Measurements from ENCODE around the gene NEDD9. TPM values are rescaled to one million over a fixed set of nuclear protein-coding genes. Genes with fewer than 3 reads are reported as not detected.

Gene NEDD9
- total and polyA plus RNA-seq, 2 of the 13 experiments (the other 11 are each of a cell fraction or from before 2014, with no cell fraction given) = 27.1 to 389 TPM

- peak; percentile 63 for TF ChIP-seq BCL6 (CRISPR knock-in tag; IDR thresholded peaks at IDR 0.05)
- TF ChIP-seq TCF7 (IDR thresholded peaks at IDR 0.05; ENCODE audit: low read depth) = peak; percentile 64
- TF ChIP-seq ZNF687 (CRISPR knock-in tag; IDR thresholded peaks at IDR 0.05) = peak; percentile 25; the same call in 1 of the 2 replicates
- no peak for TF ChIP-seq CBFB (CRISPR knock-in tag; IDR thresholded peaks at IDR 0.05)
- peak; percentile 56; the same call in 1 of the 2 replicates for TF ChIP-seq NCOA2 (CRISPR knock-in tag; IDR thresholded peaks at IDR 0.05)
- peak; percentile 20; the same call in 1 of the 2 replicates for TF ChIP-seq SAP130 (CRISPR knock-in tag; IDR thresholded peaks at IDR 0.05; ENCODE audit: low read depth)
- 0 out of 2 replicates have a peak, but pooled peaks have one; percentile 29 for TF ChIP-seq NFIC (IDR thresholded peaks at IDR 0.05; ENCODE audit: low read length)
- TF ChIP-seq ZBTB1 (CRISPR knock-in tag; IDR thresholded peaks at IDR 0.05; ENCODE audit: borderline replicate concordance) = no peak
- peak; percentile 59 for TF ChIP-seq FOXA3 (CRISPR knock-in tag; IDR thresholded peaks at IDR 0.05)
- TF ChIP-seq FOXJ3 (CRISPR knock-in tag; IDR thresholded peaks at IDR 0.05; ENCODE audit: borderline replicate concordance) = no peak; the same call in 1 of the 2 replicates
- 0 out of 2 replicates have a peak, but pooled peaks have one; percentile 53 for TF ChIP-seq RCOR2 (CRISPR knock-in tag; IDR thresholded peaks at IDR 0.05)
- TF ChIP-seq RFX5 (IDR thresholded peaks at IDR 0.05; ENCODE audit: low read depth, low read length) = no peak
- peak; percentile 44; the same call in 1 of the 2 replicates for TF ChIP-seq CREM (IDR thresholded peaks at IDR 0.05)
- no peak for TF ChIP-seq CREM (CRISPR knock-in tag; IDR thresholded peaks at IDR 0.05)
- peak; percentile 98 for TF ChIP-seq ZNF563 (CRISPR knock-in tag; IDR thresholded peaks at IDR 0.05)
- TF ChIP-seq AKNA (CRISPR knock-in tag; IDR thresholded peaks at IDR 0.05; ENCODE audit: borderline replicate concordance) = no peak
- TF ChIP-seq ZFP36 (IDR thresholded peaks at IDR 0.05; ENCODE audit: borderline replicate concordance, low read depth, low read length, partially characterized antibody) = no peak
- no peak for TF ChIP-seq SOX6 (IDR thresholded peaks at IDR 0.05)
- peak; percentile 63; the same call in 1 of the 2 replicates for TF ChIP-seq SOX6 (CRISPR knock-in tag; IDR thresholded peaks at IDR 0.05)
- no peak for TF ChIP-seq CREB1 (IDR thresholded peaks at IDR 0.05)
- TF ChIP-seq CREB1 (CRISPR knock-in tag; IDR thresholded peaks at IDR 0.05) = 0 out of 2 replicates have a peak, but pooled peaks have one; percentile 25
- peak; percentile 32; the same call in 1 of the 2 replicates for TF ChIP-seq TFAP4 (IDR thresholded peaks at IDR 0.05; ENCODE audit: borderline replicate concordance, low read depth)
Measured at GRCh38 chr6:11179419-11180202, 52.9 kb downstream of the NEDD9 start (continued).

Measured in HepG2 (cell line).